ENCODE measurements around the gene GNB1L. TPM values are rescaled to one million over a fixed set of nuclear protein-coding genes. Genes with fewer than 3 reads are reported as not detected.

Gene GNB1L
- total RNA-seq, 1 experiment from 2014 or later, result 27.0 TPM

DNA sequence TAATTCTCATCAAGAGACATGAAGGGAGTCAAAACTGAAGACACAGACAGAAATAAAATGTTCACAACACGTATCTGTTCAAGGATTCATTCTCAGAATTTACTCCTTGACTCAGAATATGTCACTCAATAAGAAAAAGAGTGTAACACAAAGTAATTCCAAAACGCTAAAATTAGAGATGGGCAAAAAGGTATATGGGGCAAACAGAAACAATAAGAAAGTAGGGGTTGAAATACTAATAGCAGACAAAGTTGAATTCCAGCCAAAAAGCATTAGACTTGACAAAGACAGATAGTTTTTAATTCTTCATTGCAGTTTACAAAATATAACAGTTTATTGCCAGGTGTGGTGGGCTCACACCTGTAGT lies 26.7 kb downstream of the GNB1L start:
- Histone ChIP-seq H4K20me1 (ENCODE audit: low read length) (no peaks in the 10 kb centered on the region), H3K9ac (ENCODE audit: low read length) (no peak overlapping the region), H3K36me3 (ENCODE audit: low read depth, low read length) (no peaks in the 10 kb centered on the region), H3K9me2 (replicated peaks; ENCODE audit: low read length) (no peaks in the 10 kb centered on the region), H3K27me3 (ENCODE audit: low read length) (no peaks in the 10 kb centered on the region), H3K4me1 (ENCODE audit: insufficient read depth, low read length) (no peaks in the 10 kb centered on the region), H3K79me2 (ENCODE audit: low read length) (no peaks in the 10 kb centered on the region), H3K4me3 (ENCODE audit: low read length) (no peak overlapping the region), H3F3A (ENCODE audit: low read length, unreplicated experiment) (no peaks in the 10 kb centered on the region), H2AFZ (ENCODE audit: low read length) (no peak overlapping the region), H3K27ac (ENCODE audit: low read length) (no peak overlapping the region), H3K4me2 (ENCODE audit: low read length) (no peak overlapping the region), H3K9me3 (ENCODE audit: low read length) (no peaks in the 10 kb centered on the region)
- no peak for ATAC-seq
- TF ChIP-seq, protein P1, sequence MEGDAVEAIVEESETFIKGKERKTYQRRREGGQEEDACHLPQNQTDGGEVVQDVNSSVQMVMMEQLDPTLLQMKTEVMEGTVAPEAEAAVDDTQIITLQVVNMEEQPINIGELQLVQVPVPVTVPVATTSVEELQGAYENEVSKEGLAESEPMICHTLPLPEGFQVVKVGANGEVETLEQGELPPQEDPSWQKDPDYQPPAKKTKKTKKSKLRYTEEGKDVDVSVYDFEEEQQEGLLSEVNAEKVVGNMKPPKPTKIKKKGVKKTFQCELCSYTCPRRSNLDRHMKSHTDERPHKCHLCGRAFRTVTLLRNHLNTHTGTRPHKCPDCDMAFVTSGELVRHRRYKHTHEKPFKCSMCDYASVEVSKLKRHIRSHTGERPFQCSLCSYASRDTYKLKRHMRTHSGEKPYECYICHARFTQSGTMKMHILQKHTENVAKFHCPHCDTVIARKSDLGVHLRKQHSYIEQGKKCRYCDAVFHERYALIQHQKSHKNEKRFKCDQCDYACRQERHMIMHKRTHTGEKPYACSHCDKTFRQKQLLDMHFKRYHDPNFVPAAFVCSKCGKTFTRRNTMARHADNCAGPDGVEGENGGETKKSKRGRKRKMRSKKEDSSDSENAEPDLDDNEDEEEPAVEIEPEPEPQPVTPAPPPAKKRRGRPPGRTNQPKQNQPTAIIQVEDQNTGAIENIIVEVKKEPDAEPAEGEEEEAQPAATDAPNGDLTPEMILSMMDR (conservative IDR thresholded peaks at IDR 0.05; ENCODE audit: low read depth, low read length), result no peak
- TF ChIP-seq EZH2phosphoT487 (IDR thresholded peaks at IDR 0.05; ENCODE audit: borderline replicate concordance, low read length) (no peak), EZH2 (IDR thresholded peaks at IDR 0.05; ENCODE audit: low read length, unreplicated experiment) (no peak)
- intact Hi-C loops (cut with micrococcal nuclease), result no loop called here
- no peak for DNase-seq
- no TSS peak for BruUV-seq (replicated peaks)
- ChIA-PET CTCF (no interaction called here), POLR2A (ENCODE audit: unreplicated experiment) (no interaction called here)

DNA sequence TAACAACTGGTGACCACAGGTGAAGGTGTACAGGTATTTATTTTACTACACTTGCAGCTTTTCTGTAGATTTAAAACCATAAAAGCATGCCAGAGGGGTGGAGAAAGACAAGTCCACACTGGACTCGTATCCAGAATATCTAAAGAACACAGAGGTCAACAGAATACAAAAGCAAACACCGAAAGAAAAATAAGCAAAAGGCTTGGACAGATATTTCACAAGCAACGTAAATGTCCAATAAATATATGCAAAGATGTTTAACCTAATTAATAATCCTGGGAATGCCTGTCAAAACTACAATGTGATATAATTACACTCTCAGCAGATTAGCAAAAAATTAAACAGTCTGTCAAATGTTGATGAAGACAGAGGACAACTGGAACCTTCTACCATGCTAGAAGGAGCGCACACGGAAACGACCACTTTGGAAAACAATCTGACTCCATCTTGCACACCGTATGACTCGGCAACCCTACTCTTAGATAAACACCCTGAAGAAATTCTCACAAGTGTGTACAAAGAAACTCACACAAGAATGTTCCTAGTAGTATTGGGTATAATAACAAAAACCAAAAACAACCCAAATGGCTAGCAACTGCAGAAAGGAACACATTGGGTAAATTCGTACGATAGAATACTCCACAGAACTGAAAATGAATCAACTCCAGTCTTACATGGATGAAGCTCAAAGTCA lies 27.2 kb downstream of the GNB1L start:
- no peak overlapping the region for H2AFZ ChIP-seq (ENCODE audit: low read length)
- no peaks in the 10 kb centered on the region for H3K9me3 ChIP-seq (ENCODE audit: low read length)
- H3F3A ChIP-seq (ENCODE audit: low read length, unreplicated experiment), result no peaks in the 10 kb centered on the region
- no peak overlapping the region for H3K9ac ChIP-seq (ENCODE audit: low read length)
- no peaks in the 10 kb centered on the region for H3K79me2 ChIP-seq (ENCODE audit: low read length)
- no peak overlapping the region for H3K4me2 ChIP-seq (ENCODE audit: low read length)
- DNase-seq, result no peak
- BruUV-seq (replicated peaks), result no TSS peak
- no peaks in the 10 kb centered on the region for H3K9me2 ChIP-seq (replicated peaks; ENCODE audit: low read length)
- intact Hi-C loops (cut with micrococcal nuclease), result no loop called here
- H3K4me1 ChIP-seq (ENCODE audit: insufficient read depth, low read length), result no peaks in the 10 kb centered on the region
- H3K36me3 ChIP-seq (ENCODE audit: low read depth, low read length), result no peaks in the 10 kb centered on the region
- no peaks in the 10 kb centered on the region for H3K27me3 ChIP-seq (ENCODE audit: low read length)
- POLR2A ChIA-PET (ENCODE audit: unreplicated experiment), result no interaction called here
- no peak overlapping the region for H3K4me3 ChIP-seq (ENCODE audit: low read length)
- no peak overlapping the region for H3K27ac ChIP-seq (ENCODE audit: low read length)
- no peaks in the 10 kb centered on the region for H4K20me1 ChIP-seq (ENCODE audit: low read length)
- no peak for ATAC-seq
- TF ChIP-seq EZH2phosphoT487 (IDR thresholded peaks at IDR 0.05; ENCODE audit: borderline replicate concordance, low read length), result no peak
- TF ChIP-seq, protein P1 (conservative IDR thresholded peaks at IDR 0.05; ENCODE audit: low read depth, low read length), result no peak
- CTCF ChIA-PET, result no interaction called here

DNA sequence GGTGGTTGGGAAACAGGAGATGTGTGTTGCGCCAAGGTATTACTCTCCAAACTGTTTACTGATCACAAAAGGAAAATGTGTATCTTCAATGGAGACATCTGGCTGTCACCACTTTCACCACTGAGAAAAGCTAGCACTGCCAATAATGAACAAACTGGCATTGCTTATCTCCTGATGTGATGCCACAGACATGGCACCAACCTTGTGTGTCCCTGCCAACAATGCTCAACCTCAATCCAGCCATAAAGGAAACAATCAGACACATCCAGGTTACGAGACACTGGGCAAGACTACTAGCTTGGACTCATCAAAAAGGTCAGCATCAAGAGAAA lies 28.1 kb downstream of the GNB1L start:
- no peaks in the 10 kb centered on the region for H4K20me1 ChIP-seq (ENCODE audit: low read length)

More for the DNA sequence above, 28.1 kb downstream of the GNB1L start:
- Histone ChIP-seq H3K4me2 (ENCODE audit: low read length) (no peak overlapping the region), H3K27me3 (ENCODE audit: low read length) (no peaks in the 10 kb centered on the region), H3K36me3 (ENCODE audit: low read depth, low read length) (no peaks in the 10 kb centered on the region), H3K79me2 (ENCODE audit: low read length) (no peaks in the 10 kb centered on the region), H3K9me3 (ENCODE audit: low read length) (no peaks in the 10 kb centered on the region), H2AFZ (ENCODE audit: low read length) (no peak overlapping the region), H3K4me1 (ENCODE audit: insufficient read depth, low read length) (no peaks in the 10 kb centered on the region), H3K9me2 (replicated peaks; ENCODE audit: low read length) (no peaks in the 10 kb centered on the region), H3K27ac (ENCODE audit: low read length) (no peak overlapping the region), H3F3A (ENCODE audit: low read length, unreplicated experiment) (no peaks in the 10 kb centered on the region), H3K4me3 (ENCODE audit: low read length) (no peak overlapping the region), H3K9ac (ENCODE audit: low read length) (no peak overlapping the region)
- intact Hi-C loops (cut with micrococcal nuclease), result no loop called here
- no TSS peak for BruUV-seq (replicated peaks)
- no peak for ATAC-seq
- ChIA-PET POLR2A (ENCODE audit: unreplicated experiment) (no interaction called here), CTCF (no interaction called here)
- TF ChIP-seq, protein P1 (conservative IDR thresholded peaks at IDR 0.05; ENCODE audit: low read depth, low read length), result no peak
- TF ChIP-seq EZH2 (IDR thresholded peaks at IDR 0.05; ENCODE audit: low read length, unreplicated experiment) (no peak), EZH2phosphoT487 (IDR thresholded peaks at IDR 0.05; ENCODE audit: borderline replicate concordance, low read length) (no peak)
- DNase-seq, result no peak
